LNCAP (cell line): Measurements from ENCODE around the gene E2F6.

Experiments used
- CTCF ChIP-seq: fragments of 450-650 bp; IDR thresholded peaks from 2 replicates; pipeline ENCODE4 v1.5.1; 2017; ENCODE audit warnings: mild to moderate bottlenecking

The E2F6 gene

GRCh38 chr2:11465485-11466306, at the start of gene E2F6:
Gene E2F6 (minus strand): TSS chr2:11466161. CDS start chr2:11465879, 282 bp downstream.
- TF ChIP-seq CTCF: no peak

GRCh38 chr2:11515490-11515981, 49.6 kb upstream of the E2F6 start:
- no peak for TF ChIP-seq CTCF

GRCh38 chr2:11514904-11515303, 48.9 kb upstream of the E2F6 start:
- no peak for TF ChIP-seq CTCF

GRCh38 chr2:11514081-11514730, 48.2 kb upstream of the E2F6 start:
- TF ChIP-seq CTCF: no peak

GRCh38 chr2:11513319-11513718, 47.4 kb upstream of the E2F6 start:
- no peak for TF ChIP-seq CTCF

- TF ChIP-seq CTCF: no peak
These were observed 46.5 kb upstream of the E2F6 start for GRCh38 chr2:11512431-11512830.

GRCh38 chr2:11509657-11510360, 43.8 kb upstream of the E2F6 start:
- TF ChIP-seq CTCF: no peak
